ENCODE data around the gene PRKAG3.
"Not testable (repeated sequence)": the region's sequence is repeated elsewhere in the genome, so short reads cannot be mapped to it uniquely, and the experiment has no call there.

Gene PRKAG3

GRCh38 chr2:218777276-218777990 is 54.2 kb downstream of the PRKAG3 start:
- Histone ChIP-seq H3K27ac (replicated peaks) (no peak overlapping the region), H3K4me3 (replicated peaks; ENCODE audit: insufficient read depth, low read length) (no peak overlapping the region), H3K27me3 (ENCODE audit: insufficient read depth, poor library complexity, severe bottlenecking) (no peaks in the 10 kb centered on the region)
- TF ChIP-seq REST (IDR thresholded peaks at IDR 0.05; ENCODE audit: insufficient replicate concordance, low read depth), result no peak
- no peak for TF ChIP-seq POLR2AphosphoS5 (IDR thresholded peaks at IDR 0.05; ENCODE audit: low read depth)
- no peak for TF ChIP-seq GABPA (IDR thresholded peaks at IDR 0.05; ENCODE audit: low read depth)
- TF ChIP-seq SPI1 (IDR thresholded peaks at IDR 0.05; ENCODE audit: borderline replicate concordance, low read depth), result no peak
- no peak for TF ChIP-seq CTCF (IDR thresholded peaks at IDR 0.05; ENCODE audit: insufficient read depth, low read length)
- DNase-seq (ENCODE audit: low read depth in 1 of 2, low spot score in 1 of 2), result no peak

DNA sequence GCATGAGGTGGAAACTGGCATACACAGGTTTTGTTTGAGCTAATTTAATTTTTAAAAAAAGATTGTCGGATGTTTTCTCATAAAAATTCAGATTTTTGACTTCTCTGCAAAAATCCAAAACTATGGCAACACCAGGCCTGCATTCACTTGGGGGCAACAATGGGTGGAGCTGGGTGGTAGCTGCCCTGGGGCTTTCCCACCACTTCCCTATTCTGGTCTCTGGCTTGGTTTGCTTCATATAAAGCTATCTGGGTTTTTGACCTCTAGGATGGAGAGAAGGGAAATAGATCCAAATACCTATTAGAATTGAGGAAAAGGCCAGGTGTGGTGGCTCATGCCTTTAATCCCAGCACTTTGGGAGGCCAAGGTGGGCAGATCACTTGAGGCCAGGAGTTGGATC is 55.1 kb downstream of the PRKAG3 start:
- Histone ChIP-seq H3K4me3 (replicated peaks; ENCODE audit: insufficient read depth, low read length) (no peak overlapping the region), H3K27me3 (ENCODE audit: insufficient read depth, poor library complexity, severe bottlenecking) (no peaks in the 10 kb centered on the region), H3K27ac (replicated peaks) (no peak overlapping the region; the same call in none of the 2 replicates)
- peak in 1 of 2 experiments; percentile 20 for DNase-seq (ENCODE audit: low read depth in 1 of 2, low spot score in 1 of 2)
- no peak for TF ChIP-seq REST (IDR thresholded peaks at IDR 0.05; ENCODE audit: insufficient replicate concordance, low read depth)
- peak; percentile 79 for TF ChIP-seq SPI1 (IDR thresholded peaks at IDR 0.05; ENCODE audit: borderline replicate concordance, low read depth)

- H3K27me3 ChIP-seq (ENCODE audit: insufficient read depth, poor library complexity, severe bottlenecking), result no peaks in the 10 kb centered on the region
- H3K27ac ChIP-seq (replicated peaks), result no peak overlapping the region
- TF ChIP-seq GABPA (IDR thresholded peaks at IDR 0.05; ENCODE audit: low read depth) (no peak), CTCF (IDR thresholded peaks at IDR 0.05; ENCODE audit: insufficient read depth, low read length) (no peak), SPI1 (IDR thresholded peaks at IDR 0.05; ENCODE audit: borderline replicate concordance, low read depth) (no peak), REST (IDR thresholded peaks at IDR 0.05; ENCODE audit: insufficient replicate concordance, low read depth) (no peak), POLR2AphosphoS5 (IDR thresholded peaks at IDR 0.05; ENCODE audit: low read depth) (no peak)
- DNase-seq (ENCODE audit: low read depth in 1 of 2, low spot score in 1 of 2), result no peak
- H3K4me3 ChIP-seq (replicated peaks; ENCODE audit: insufficient read depth, low read length), result no peak overlapping the region
Measured at GRCh38 chr2:218773881-218774280, 57.7 kb downstream of the PRKAG3 start.

GRCh38 chr2:218772759-218773158 is 58.8 kb downstream of the PRKAG3 start:
- not testable (repeated sequence) for H3K4me3 ChIP-seq (replicated peaks; ENCODE audit: insufficient read depth, low read length); H3K27ac ChIP-seq (replicated peaks)

More at GRCh38 chr2:218772759-218773158, 58.8 kb downstream of the PRKAG3 start:
- H3K27me3 ChIP-seq (ENCODE audit: insufficient read depth, poor library complexity, severe bottlenecking); DNase-seq (ENCODE audit: low read depth in 1 of 2, low spot score in 1 of 2): not testable (repeated sequence)
